ENCODE results near the gene PLOD2.
A peak's percentile ranks its signal among the peaks of the same experiment; 100 is the strongest.

PLOD2 gene

GRCh38 chr3:146092230-146092629 is 68.8 kb downstream of the PLOD2 start:
- DNase-seq = no peak

GRCh38 chr3:146091397-146091796 is 69.6 kb downstream of the PLOD2 start:
- DNase-seq = no peak

GRCh38 chr3:146090521-146090920 is 70.5 kb downstream of the PLOD2 start:
- no peak for DNase-seq

GRCh38 chr3:146088840-146089239 is 72.1 kb downstream of the PLOD2 start:
- DNase-seq = no peak

GRCh38 chr3:146087116-146087515 is 73.9 kb downstream of the PLOD2 start:
- DNase-seq = no peak

- DNase-seq = no peak
Measured at GRCh38 chr3:146086211-146086610, 74.8 kb downstream of the PLOD2 start.

- no peak for DNase-seq
Measured at GRCh38 chr3:146085678-146086077, 75.3 kb downstream of the PLOD2 start.

- no peak for DNase-seq
Measured at GRCh38 chr3:146080578-146080977, 80.4 kb downstream of the PLOD2 start.

- no peak for DNase-seq
Measured at GRCh38 chr3:146078031-146078430, 83.0 kb downstream of the PLOD2 start.

- no peak for DNase-seq
Measured at GRCh38 chr3:146077181-146077580, 83.8 kb downstream of the PLOD2 start.

GRCh38 chr3:146072824-146073223 is 88.2 kb downstream of the PLOD2 start:
- DNase-seq = no peak

GRCh38 chr3:146072061-146072460 is 88.9 kb downstream of the PLOD2 start:
- DNase-seq = no peak

- DNase-seq = no peak
Measured at GRCh38 chr3:146071632-146072031, 89.4 kb downstream of the PLOD2 start.

- DNase-seq = no peak
Measured at GRCh38 chr3:146067048-146067447, 93.9 kb downstream of the PLOD2 start.

GRCh38 chr3:146065573-146066006 is 95.4 kb downstream of the PLOD2 start:
- DNase-seq = peak; percentile 6

- DNase-seq = no peak
Measured at GRCh38 chr3:146058241-146058640, 102.7 kb downstream of the PLOD2 start.

- no peak for DNase-seq
Measured at GRCh38 chr3:146052791-146053310, 108.1 kb downstream of the PLOD2 start.

- DNase-seq = no peak
Measured at GRCh38 chr3:146052056-146052790, 108.8 kb downstream of the PLOD2 start.

GRCh38 chr3:146050691-146051090 is 110.3 kb downstream of the PLOD2 start:
- DNase-seq = no peak

- no peak for DNase-seq
Measured at GRCh38 chr3:146047485-146047884, 113.5 kb downstream of the PLOD2 start.

GRCh38 chr3:146044046-146044445 is 116.9 kb downstream of the PLOD2 start:
- DNase-seq = no peak

- no peak for DNase-seq
Measured at GRCh38 chr3:146040630-146041029, 120.4 kb downstream of the PLOD2 start.

- no peak for DNase-seq
Measured at GRCh38 chr3:146037697-146038096, 123.3 kb downstream of the PLOD2 start.

GRCh38 chr3:146036281-146036680 is 124.7 kb downstream of the PLOD2 start:
- no peak for DNase-seq

- no peak for DNase-seq
Measured at GRCh38 chr3:146035366-146035765, 125.6 kb downstream of the PLOD2 start.

All from DMS153 (cell line).